CD14-positive monocyte (primary cell): ENCODE data around the gene GPR75. TPM values are rescaled to one million over a fixed set of nuclear protein-coding genes. Genes with fewer than 3 reads are reported as not detected.

Experiments
- DNase-seq, 3 donors: peaks; one replicate each; pipeline ENCODE4 v3.0.0-alpha.2; 2011 to 2022
- H2AFZ ChIP-seq: 2 replicates; pipeline ENCODE4 v1.6.0; 2012; ENCODE audit warnings: mild to moderate bottlenecking, low read depth, low read length, inconsistent platforms; ENCODE audit not compliant: insufficient read depth, poor library complexity, severe bottlenecking
- H3K27ac ChIP-seq, 2 donors: 1 replicate in 1 of 2; 2 replicates in 1 of 2; pipeline ENCODE4 v1.5.1; 2012 to 2013; ENCODE audit warnings: low read length in 2 of 2, control low read depth in 1 of 2, inconsistent platforms in 1 of 2, low read depth in 1 of 2, mild to moderate bottlenecking in 1 of 2
- H3K27me3 ChIP-seq, 2 donors: one replicate each; pipeline versions ENCODE4 v1.6.0 to v1.6.1; 2011 to 2013; ENCODE audit warnings: low read length in 2 of 2; ENCODE audit not compliant: control insufficient read depth in 2 of 2, insufficient read depth in 2 of 2
- H3K36me3 ChIP-seq, 2 donors: replicated peaks in 1 of 2; 1 replicate in 1 of 2; 2 replicates in 1 of 2; pipeline versions ENCODE4 v1.5.1 to v1.6.1; 2012 to 2013; ENCODE audit warnings: low read length in 2 of 2, control low read depth in 1 of 2, inconsistent platforms in 1 of 2, mild to moderate bottlenecking in 1 of 2; ENCODE audit not compliant: insufficient read depth in 2 of 2, control insufficient read depth in 1 of 2
- H3K4me1 ChIP-seq, 2 donors: 1 replicate in 1 of 2; 2 replicates in 1 of 2; pipeline versions ENCODE4 v1.5.1 to v1.6.1; 2012 to 2013; ENCODE audit warnings: low read length in 2 of 2, control low read depth in 1 of 2, inconsistent platforms in 1 of 2, mild to moderate bottlenecking in 1 of 2, moderate library complexity in 1 of 2; ENCODE audit not compliant: insufficient read depth in 2 of 2, control insufficient read depth in 1 of 2
- H3K4me2 ChIP-seq: replicated peaks from 2 replicates; pipeline ENCODE3; 2012; ENCODE audit warnings: low read length, moderate library complexity, mild to moderate bottlenecking; ENCODE audit not compliant: poor library complexity, severe bottlenecking; ENCODE audit errors: extremely low read depth
- H3K4me3 ChIP-seq, 3 experiments: fragments of 200-600 bp in 1 of 3; sonication (generic) in 1 of 3; replicated peaks in 1 of 3; 1 replicate in 2 of 3; 2 replicates in 1 of 3; pipeline ENCODE4 v1.5.1; 2011 to 2013; ENCODE audit warnings: low read length in 3 of 3, mild to moderate bottlenecking in 3 of 3, control low read depth in 2 of 3, low read depth in 2 of 3, inconsistent platforms in 1 of 3, moderate library complexity in 1 of 3
- H3K79me2 ChIP-seq: 2 replicates; pipeline ENCODE4 v1.6.0; 2012; ENCODE audit warnings: mild to moderate bottlenecking, control low read depth, inconsistent platforms, low read length, moderate library complexity; ENCODE audit not compliant: insufficient read depth
- H3K9ac ChIP-seq: 2 replicates; pipeline ENCODE4 v1.6.0; 2017; ENCODE audit warnings: low read length, mild to moderate bottlenecking; ENCODE audit not compliant: insufficient read depth, poor library complexity, severe bottlenecking
- H3K9me3 ChIP-seq, 2 donors: replicated peaks in 1 of 2; 1 replicate in 1 of 2; 2 replicates in 1 of 2; pipeline versions ENCODE4 v1.5.1 to v1.6.1; 2012 to 2013; ENCODE audit warnings: low read length in 2 of 2, control low read depth in 1 of 2; ENCODE audit not compliant: control insufficient read depth in 1 of 2, insufficient read depth in 1 of 2
- H4K20me1 ChIP-seq: 2 replicates; pipeline ENCODE4 v1.6.0; 2012; ENCODE audit warnings: mild to moderate bottlenecking, low read length, control low read depth, moderate library complexity; ENCODE audit not compliant: insufficient read depth
- H3K27ac Mint-ChIP-seq, 7 donors: one replicate each; pipeline ENCODE4 v1.8.0; 2020; ENCODE audit warnings: mild to moderate bottlenecking in 7 of 7, mixed read lengths in 7 of 7, moderate library complexity in 6 of 7, inconsistent platforms in 2 of 7
- H3K27me3 Mint-ChIP-seq, 3 donors: one replicate each; pipeline ENCODE4 v1.8.0; 2021 to 2022; ENCODE audit warnings: low read depth in 3 of 3, mild to moderate bottlenecking in 3 of 3, mixed read lengths in 3 of 3, moderate library complexity in 3 of 3, inconsistent platforms in 1 of 3
- H3K36me3 Mint-ChIP-seq, 2 donors: one replicate each; pipeline ENCODE4 v1.8.0; 2020; ENCODE audit warnings: mixed read lengths in 2 of 2, inconsistent platforms in 1 of 2, mild to moderate bottlenecking in 1 of 2
- H3K4me1 Mint-ChIP-seq: one replicate; pipeline ENCODE4 v1.8.0; 2020; ENCODE audit warnings: mild to moderate bottlenecking, mixed read lengths
- H3K4me3 Mint-ChIP-seq, 2 donors: one replicate each; pipeline ENCODE4 v1.8.0; 2020; ENCODE audit warnings: mild to moderate bottlenecking in 2 of 2, mixed read lengths in 2 of 2, moderate library complexity in 1 of 2
- H3K9me3 Mint-ChIP-seq, 7 donors: one replicate each; pipeline ENCODE4 v1.8.0; 2020 to 2022; ENCODE audit warnings: mixed read lengths in 7 of 7, mild to moderate bottlenecking in 6 of 7, moderate library complexity in 6 of 7, inconsistent platforms in 2 of 7
- WGBS: methylation state at CpG from one replicate; pipeline ENCODE4 v1.1.5; 2013; ENCODE audit warnings: missing lambda C conversion rate; ENCODE audit not compliant: insufficient coverage; 5-methylcytosine and 5-hydroxymethylcytosine counted together
- intact Hi-C, 2 donors: fragments of 100-400 bp; cut with micrococcal nuclease; formaldehyde crosslinking; loops; one replicate each; pipeline versions ENCODE4 v1.15.0 to v1.15.1; 2023
- polyA plus RNA-seq, 3 donors: library from polyadenylated mRNA; depleted of rRNA in 1 of 3; unstranded in 2 of 3; stranded (reverse) in 1 of 3; fragments of 300-500 nt in 2 of 3; fragments of >200 nt in 1 of 3; fragmentation: Illumina TruSeq in 2 of 3; gene quantifications; 1 replicate in 2 of 3; 2 replicates in 1 of 3; pipeline ENCODE4 v1.2.3, GENCODE V29; 2012 to 2021
- TF ChIP-seq, protein P1 (sequence below): fragments of 200-600 bp; IDR thresholded peaks from one replicate; pipeline ENCODE4 v1.8.0; 2022; ENCODE audit warnings: antibody characterized with exemption, mild to moderate bottlenecking

Gene GPR75
- polyA plus RNA-seq, 3 donors, result 2.2 TPM; not detected in 2

DNA sequence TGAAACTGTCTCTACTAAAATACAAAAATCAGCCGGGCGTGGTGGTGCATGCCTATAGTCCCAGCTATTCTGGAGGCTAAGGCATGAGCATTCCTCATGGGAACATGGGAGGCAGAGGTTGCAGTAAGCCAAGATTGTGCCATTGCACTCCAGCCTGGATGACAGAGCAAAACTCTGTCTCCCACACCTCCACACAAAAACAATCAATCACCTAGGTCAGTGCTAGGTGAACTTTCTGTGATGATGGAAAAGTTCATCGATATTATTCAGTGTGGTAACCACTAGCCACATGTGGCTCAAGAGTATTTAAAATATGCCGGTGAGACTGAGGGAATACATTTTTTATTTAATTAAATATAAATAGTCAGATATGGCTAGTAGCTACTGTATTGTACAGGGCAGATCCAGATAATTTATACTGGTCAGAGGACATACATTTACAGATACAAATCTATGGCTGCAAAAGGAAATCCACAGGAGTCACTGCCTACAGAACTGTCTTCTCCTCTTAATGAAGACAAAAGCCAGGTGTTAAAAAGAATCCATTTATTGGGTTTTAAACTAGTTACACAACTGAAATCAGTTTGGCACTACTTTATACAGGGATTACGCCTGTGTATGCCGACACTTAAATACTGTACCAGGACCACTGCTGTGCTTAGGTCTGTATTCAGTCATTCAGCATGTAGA lies 3.9 kb upstream of the GPR75 start:
- H3K4me2 ChIP-seq, result no peak overlapping the region
- Mint-ChIP-seq H3K4me1 (no peaks in the 10 kb centered on the region), H3K36me3 (peaks cover 52 to 54% of the 10 kb centered on the region in 2 donors), H3K4me3 (no peak overlapping the region), H3K27me3 (peaks cover 0 to 2% (median 0%) of the 10 kb centered on the region in 3 donors), H3K9me3 (no peaks in the 10 kb centered on the region), H3K27ac (peak overlapping the region in 1 of 7 donors; percentile 49)
- H2AFZ ChIP-seq, result no peak overlapping the region
- no peak for DNase-seq
- H3K4me1 ChIP-seq, result no peaks in the 10 kb centered on the region
- intact Hi-C loops, result no loop called here
- H3K36me3 ChIP-seq, result peaks cover 37 to 66% of the 10 kb centered on the region in 2 donors
- H3K27ac ChIP-seq, result no peak overlapping the region
- H3K9ac ChIP-seq, result no peak overlapping the region
- H3K27me3 ChIP-seq, result no peaks in the 10 kb centered on the region
- H3K79me2 ChIP-seq, result no peaks in the 10 kb centered on the region
- no peak overlapping the region for H3K4me3 ChIP-seq
- WGBS, result no CpG with 5 or more reads among the region's 6 CpGs
- TF ChIP-seq, protein P1, sequence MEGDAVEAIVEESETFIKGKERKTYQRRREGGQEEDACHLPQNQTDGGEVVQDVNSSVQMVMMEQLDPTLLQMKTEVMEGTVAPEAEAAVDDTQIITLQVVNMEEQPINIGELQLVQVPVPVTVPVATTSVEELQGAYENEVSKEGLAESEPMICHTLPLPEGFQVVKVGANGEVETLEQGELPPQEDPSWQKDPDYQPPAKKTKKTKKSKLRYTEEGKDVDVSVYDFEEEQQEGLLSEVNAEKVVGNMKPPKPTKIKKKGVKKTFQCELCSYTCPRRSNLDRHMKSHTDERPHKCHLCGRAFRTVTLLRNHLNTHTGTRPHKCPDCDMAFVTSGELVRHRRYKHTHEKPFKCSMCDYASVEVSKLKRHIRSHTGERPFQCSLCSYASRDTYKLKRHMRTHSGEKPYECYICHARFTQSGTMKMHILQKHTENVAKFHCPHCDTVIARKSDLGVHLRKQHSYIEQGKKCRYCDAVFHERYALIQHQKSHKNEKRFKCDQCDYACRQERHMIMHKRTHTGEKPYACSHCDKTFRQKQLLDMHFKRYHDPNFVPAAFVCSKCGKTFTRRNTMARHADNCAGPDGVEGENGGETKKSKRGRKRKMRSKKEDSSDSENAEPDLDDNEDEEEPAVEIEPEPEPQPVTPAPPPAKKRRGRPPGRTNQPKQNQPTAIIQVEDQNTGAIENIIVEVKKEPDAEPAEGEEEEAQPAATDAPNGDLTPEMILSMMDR, result no peak
- H3K9me3 ChIP-seq, result no peaks in the 10 kb centered on the region
- H4K20me1 ChIP-seq, result no peaks in the 10 kb centered on the region

DNA sequence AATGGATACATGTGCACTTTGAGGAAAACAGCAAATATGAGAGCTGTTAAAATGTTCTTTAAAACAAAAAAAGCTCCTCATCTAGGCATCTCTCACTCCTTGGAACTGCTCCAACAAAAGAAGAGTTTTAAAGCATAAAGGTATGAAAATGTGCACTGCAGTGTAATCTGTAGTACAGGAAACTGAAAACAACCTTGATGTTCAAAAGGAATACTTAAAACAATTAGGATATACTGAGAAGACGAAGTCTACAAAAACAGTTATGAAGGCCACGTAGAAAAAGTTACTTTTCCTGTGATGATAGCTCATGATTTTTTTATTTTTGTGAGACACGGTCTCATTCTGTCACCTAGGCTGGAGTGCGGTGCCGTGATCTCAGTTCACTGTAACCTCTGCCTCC lies 2.1 kb upstream of the GPR75 start:
- H3K9ac ChIP-seq, result no peak overlapping the region
- intact Hi-C loops, result no loop called here
- no peak overlapping the region for H3K4me2 ChIP-seq
- TF ChIP-seq, protein P1, result no peak
- H3K4me3 ChIP-seq, result no peak overlapping the region
- no peak for DNase-seq
- Mint-ChIP-seq H3K36me3 (peaks cover 42 to 45% of the 10 kb centered on the region in 2 donors), H3K4me3 (no peak overlapping the region), H3K9me3 (no peaks in the 10 kb centered on the region), H3K27me3 (peaks cover 0 to 2% (median 0%) of the 10 kb centered on the region in 3 donors), H3K4me1 (no peaks in the 10 kb centered on the region), H3K27ac (peak overlapping the region in 1 of 7 donors; percentile 58)
- H3K27me3 ChIP-seq, result no peaks in the 10 kb centered on the region
- peaks cover 29 to 52% of the 10 kb centered on the region in 2 donors for H3K36me3 ChIP-seq
- no peaks in the 10 kb centered on the region for H3K79me2 ChIP-seq
- no peaks in the 10 kb centered on the region for H3K9me3 ChIP-seq
- no peaks in the 10 kb centered on the region for H3K4me1 ChIP-seq
- no peaks in the 10 kb centered on the region for H4K20me1 ChIP-seq
- no CpG with 5 or more reads among the region's 5 CpGs for WGBS
- no peak overlapping the region for H2AFZ ChIP-seq
- H3K27ac ChIP-seq, result no peak overlapping the region
